ENCODE measurements around the gene NVL. TPM values are rescaled to one million over a fixed set of nuclear protein-coding genes. Genes with fewer than 3 reads are reported as not detected.

NVL gene
- total and polyA plus RNA-seq, 2 donors (not counting 3 experiments of a cell fraction or from before 2014, with no cell fraction given), result 16.7 to 30.3 TPM

DNA sequence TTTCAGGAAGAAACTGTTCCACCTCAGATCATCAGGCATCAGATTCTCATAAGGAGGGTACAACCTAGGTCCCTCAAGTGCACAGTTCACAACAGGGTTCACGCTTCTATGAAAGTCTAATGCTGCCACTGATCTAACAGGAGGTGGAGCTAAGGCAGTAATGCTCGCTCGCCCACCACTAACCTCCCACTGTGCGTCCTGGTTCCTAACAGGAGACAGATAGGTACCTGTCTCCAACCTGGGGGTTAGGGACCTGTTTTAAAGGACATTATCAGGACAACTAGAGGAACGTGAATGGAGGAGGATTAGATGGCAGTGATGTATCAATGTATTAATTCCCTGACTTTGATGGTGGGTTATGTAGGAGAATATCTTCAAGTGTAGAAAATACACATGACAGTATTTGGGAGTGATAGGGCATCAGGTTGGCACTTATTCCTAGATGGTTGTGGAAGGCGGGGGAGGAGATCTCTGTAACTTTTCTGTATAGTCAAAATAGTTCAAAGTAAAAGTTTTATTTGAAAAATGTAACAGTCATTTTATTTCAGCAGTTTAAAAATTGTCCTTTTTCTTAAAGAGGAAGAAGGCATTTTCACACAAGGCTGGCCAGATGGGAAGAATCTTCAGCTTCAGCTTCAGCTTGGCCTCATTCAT is 103.0 kb downstream of the NVL start:
- TF ChIP-seq MYC (IDR thresholded peaks at IDR 0.05; ENCODE audit: low read depth, low read length) (no peak), POLR2A (IDR thresholded peaks at IDR 0.05; ENCODE audit: low read depth, low read length) (no peak), EZH2 (IDR thresholded peaks at IDR 0.05; ENCODE audit: borderline replicate concordance, low read depth, low read length, severe bottlenecking) (no peak), JUN (IDR thresholded peaks at IDR 0.05; ENCODE audit: borderline replicate concordance, insufficient read depth, insufficient read length, low read depth) (no peak), GATA2 (IDR thresholded peaks at IDR 0.05; ENCODE audit: insufficient read depth, insufficient read length, low read depth, low read length) (no peak), FOS (IDR thresholded peaks at IDR 0.05; ENCODE audit: borderline replicate concordance, insufficient read depth, low read length) (no peak)
- Histone ChIP-seq H3K9me3 (replicated peaks; ENCODE audit: control insufficient read depth, insufficient read depth, low read length) (no peaks in the 10 kb centered on the region), H3K9me1 (replicated peaks; ENCODE audit: control insufficient read depth, extremely low read depth, insufficient read depth, low read length) (no peaks in the 10 kb centered on the region), H3K4me3 (replicated peaks in 1 of 3; ENCODE audit: insufficient read depth in 1 of 3, low read depth in 1 of 3, low read length in 3 of 3) (no peak overlapping the region), H3K9ac (replicated peaks; ENCODE audit: extremely low read depth, insufficient read depth, low read length) (no peak overlapping the region), H2AFZ (ENCODE audit: low read depth, low read length) (no peak overlapping the region), H3K27me3 (ENCODE audit: control insufficient read depth in 2 of 2, insufficient read depth in 2 of 2, low read length in 2 of 2) (no peaks in the 10 kb centered on the region), H3K4me2 (ENCODE audit: insufficient read depth, low read length) (no peak overlapping the region), H4K20me1 (replicated peaks; ENCODE audit: control insufficient read depth, extremely low read depth, insufficient read depth, low read length) (no peaks in the 10 kb centered on the region), H3K4me1 (ENCODE audit: control insufficient read depth, extremely low read depth, insufficient read depth, low read length) (peaks cover 16% of the 10 kb centered on the region), H3K36me3 (ENCODE audit: control insufficient read depth in 2 of 2, extremely low read depth in 1 of 2, insufficient read depth in 2 of 2, low read length in 2 of 2) (peaks cover 4 to 8% of the 10 kb centered on the region in 2 experiments), H3K27ac (ENCODE audit: insufficient read depth, low read depth, low read length) (no peak overlapping the region), H3K79me2 (ENCODE audit: control insufficient read depth, insufficient read depth, low read length) (no peaks in the 10 kb centered on the region)
- dilution Hi-C loops (cut with MboI; ENCODE audit: extremely low pct_ligation_motif_present, low sequenced_read_pairs) (no loop called here), intact Hi-C loops (cut with micrococcal nuclease) (no loop called here)
- POLR2A ChIA-PET, result no interaction called here
- CTCF ChIA-PET, result no interaction called here
- FAIRE-seq (no peak), DNase-seq (ENCODE audit: low read depth, low spot score) (no peak)
- BruUV-seq (replicated peaks), result no TSS peak

Measured in endothelial cell of umbilical vein (primary cell).